Myocyte (in vitro differentiated cells): ENCODE measurements around the gene KMT5B. TPM values are rescaled to one million over a fixed set of nuclear protein-coding genes. Genes with fewer than 3 reads are reported as not detected.

Experiments
- DNase-seq: peaks from one replicate; pipeline ENCODE4 v3.0.0-alpha.2; 2012; ENCODE audit warnings: low read depth
- total RNA-seq: library from RNA; depleted of rRNA; stranded (reverse); fragments of >200 nt; gene quantifications from 2 replicates; pipeline ENCODE4 v1.2.3, GENCODE V29; 2014

The KMT5B gene
- total RNA-seq, 1 donor from 2014 or later = 42.3 TPM

DNA sequence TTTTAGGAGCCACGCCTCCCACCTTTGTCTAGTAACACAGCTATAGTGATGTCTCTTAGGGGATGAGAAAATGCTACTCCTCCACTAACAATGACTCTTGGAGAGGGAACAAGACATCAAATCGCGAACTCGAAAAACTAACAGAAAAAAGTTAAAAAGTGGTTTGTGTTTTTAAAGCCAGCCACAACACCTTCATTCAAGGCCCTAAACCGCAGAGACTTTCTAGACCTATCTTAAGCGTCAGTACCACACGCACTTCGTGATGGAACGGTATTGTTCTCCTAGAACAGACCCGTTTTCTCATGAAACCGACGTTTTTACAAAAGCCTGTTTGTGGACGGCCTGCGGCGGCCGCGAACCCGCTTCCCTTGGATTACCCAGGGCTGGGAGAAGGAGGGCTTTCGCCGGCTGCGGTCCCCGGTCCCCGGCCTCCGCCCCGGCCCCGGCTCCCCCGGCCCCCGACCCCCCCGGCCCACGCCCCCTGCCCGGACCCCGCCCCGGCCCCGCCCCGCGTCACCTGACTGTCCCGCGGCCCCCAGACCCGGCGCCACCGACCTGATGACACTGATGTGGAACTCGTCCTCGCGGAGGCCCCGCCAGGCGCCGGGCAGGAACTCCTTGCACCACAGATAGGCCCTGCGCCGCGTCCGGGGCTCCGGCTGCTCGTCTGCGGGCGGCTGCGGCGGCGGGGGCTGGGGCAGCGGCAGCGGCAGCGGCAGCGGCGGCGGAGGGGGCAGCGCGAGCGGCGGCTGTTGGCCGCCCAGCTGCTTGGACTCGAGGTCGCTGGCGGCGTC is 92.6 kb downstream of the KMT5B start:
- peak; percentile 53 for DNase-seq

DNA sequence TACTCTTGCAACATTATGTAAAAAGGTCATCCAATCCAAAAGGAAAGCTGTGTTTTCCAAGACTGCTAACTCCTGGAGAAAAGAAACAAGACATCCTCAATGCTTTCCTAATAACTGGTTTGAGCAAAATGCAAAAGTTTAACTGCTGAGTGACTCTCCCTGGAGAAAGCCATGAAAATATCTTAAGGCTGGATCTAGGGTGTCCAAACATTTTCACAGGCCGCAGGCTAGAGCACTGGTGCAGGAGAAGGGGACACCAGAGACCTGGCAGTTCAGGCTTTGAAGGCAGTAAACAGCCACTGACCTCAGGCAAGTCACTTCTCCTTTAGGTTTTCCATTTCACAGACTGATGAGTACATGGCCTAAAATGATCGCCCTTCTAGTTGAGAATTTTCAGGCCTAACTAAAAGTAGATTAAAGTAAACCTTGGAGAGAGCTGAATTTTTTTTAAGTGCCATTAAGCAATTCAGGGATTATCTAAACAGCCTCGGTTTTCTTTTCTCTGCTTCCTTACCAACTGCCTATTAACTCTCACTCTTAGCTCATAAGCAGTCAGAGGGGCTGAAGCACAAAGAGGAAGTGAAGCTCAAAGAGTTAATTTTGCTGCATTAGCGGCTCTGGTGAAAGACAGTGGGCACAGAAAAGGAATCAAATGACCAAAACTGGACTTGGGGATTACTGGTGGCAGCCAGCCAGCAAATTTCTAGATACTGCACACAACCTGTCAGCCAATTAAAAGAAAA is 94.2 kb downstream of the KMT5B start:
- no peak for DNase-seq

DNA sequence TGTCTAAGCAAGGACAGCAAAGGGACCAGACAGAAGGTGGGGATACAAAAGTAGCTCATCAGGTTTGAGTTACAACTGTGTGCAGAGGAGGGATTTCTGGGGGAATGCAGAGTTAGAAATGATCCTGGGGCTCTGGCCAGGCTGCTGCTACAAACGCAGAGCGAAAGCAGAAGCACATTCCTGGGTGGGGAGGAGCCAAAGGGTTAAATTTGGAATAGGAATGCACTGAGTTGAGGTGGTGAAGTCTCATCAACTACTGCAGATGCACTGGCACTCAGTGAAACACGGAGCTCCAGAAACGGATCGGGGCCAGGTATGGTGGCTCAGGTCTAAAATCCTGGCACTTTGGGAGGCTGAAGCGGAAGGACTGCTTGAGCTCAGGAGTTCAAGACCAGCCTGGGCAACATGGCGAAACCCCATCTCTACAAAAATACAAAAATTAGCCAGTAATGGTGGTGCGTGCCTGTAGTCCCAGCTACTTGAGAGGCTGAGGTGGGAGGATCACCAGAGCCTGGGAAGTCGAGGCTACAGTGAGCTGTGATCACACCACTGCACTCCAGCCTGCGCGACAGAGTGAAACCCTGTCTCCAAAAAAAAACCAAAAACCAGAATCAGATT is 95.1 kb downstream of the KMT5B start:
- peak; percentile 26 for DNase-seq

DNA sequence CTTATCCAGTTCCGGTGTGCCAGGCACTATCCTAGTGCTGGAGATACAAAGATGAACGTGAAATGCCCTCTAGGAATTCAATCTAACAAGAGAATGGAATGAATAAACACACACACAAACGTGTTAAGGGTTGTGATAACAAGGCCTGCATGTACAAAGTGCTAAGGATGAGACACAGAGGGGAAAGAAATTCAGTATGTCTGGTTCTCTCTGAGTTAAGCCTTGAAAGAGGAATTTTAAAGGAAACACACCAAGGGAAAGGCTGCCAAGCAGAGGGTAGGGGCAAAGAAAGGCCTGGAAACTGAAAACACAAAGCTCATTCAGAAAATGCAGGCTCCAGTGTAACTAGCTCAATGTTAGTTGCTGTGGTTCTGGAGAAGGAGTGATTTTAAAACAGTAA is 96.1 kb downstream of the KMT5B start:
- no peak for DNase-seq

DNA sequence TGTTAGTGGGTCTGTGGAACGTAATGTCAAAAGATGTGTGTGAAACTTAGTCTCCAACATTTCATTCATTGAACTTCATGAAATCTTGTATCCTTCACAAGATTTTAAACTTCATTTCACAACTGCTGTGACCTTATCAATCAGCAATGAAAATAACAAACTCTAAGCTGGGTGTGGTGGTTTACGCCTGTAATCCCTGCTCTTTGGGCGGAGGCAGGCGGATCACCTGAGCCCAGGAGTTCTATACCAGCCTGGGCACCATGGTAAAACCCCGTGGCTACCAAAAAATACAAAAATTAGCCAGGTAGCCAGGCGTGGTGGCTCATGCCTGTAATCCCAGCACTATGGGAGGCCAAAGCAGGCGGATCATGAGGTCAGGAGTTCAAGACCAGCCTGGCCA is 97.0 kb downstream of the KMT5B start:
- DNase-seq = no peak

DNA sequence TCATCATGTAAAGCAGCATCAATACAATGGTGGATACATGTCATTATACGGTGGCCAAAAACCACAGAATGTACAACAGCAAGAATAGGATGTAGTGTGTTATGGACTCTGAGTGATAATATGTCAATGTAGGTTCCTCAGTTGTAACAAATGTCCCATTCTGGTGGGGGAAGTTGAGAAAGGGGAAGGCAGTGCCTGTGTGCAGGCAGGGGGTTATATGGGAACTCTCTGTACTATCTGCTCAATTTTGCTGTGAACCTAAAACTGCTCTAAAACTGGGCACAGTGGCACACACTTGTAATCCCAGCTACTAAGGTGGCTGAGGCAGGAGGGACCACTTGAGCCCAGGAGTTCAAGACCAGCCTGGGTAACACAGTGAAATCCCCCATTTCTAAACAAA is 97.8 kb downstream of the KMT5B start:
- no peak for DNase-seq

DNA sequence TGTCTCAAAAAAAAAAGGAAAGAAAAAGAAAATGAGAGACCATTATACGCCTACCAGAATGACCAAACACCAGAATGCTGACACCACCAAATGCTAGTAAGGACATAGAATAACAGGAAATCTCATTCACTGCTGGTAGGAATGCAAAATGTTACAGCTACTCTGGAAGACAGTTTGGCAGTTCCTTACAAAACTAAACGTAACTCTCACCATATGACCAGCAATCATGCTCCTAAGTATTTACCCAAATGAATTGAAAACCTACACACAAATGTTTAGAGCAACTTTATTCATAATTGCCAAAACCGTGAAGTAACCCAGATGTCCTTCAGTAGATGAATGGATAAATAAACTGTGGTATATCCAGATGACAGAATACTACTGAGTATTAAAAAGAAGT is 99.1 kb downstream of the KMT5B start:
- DNase-seq = no peak

DNA sequence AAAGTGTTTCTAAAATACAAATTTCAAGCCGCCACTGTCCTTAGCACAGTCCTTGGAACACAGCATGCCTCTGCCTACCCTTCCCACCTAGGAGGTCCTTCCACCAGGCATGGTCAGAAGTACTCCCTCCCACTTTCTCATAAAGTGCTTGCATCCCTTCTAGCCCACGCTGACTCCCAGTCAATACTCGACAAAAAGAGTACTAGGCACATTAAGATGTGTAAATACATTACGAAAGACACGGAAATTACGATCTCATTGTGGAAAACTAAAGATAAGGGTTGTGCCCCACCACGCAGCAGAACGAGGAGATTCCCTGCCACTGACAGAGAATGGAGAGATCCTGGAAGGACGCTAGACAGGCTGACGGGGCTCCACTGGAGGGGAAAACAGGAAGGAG is 105.4 kb downstream of the KMT5B start:
- no peak for DNase-seq

DNA sequence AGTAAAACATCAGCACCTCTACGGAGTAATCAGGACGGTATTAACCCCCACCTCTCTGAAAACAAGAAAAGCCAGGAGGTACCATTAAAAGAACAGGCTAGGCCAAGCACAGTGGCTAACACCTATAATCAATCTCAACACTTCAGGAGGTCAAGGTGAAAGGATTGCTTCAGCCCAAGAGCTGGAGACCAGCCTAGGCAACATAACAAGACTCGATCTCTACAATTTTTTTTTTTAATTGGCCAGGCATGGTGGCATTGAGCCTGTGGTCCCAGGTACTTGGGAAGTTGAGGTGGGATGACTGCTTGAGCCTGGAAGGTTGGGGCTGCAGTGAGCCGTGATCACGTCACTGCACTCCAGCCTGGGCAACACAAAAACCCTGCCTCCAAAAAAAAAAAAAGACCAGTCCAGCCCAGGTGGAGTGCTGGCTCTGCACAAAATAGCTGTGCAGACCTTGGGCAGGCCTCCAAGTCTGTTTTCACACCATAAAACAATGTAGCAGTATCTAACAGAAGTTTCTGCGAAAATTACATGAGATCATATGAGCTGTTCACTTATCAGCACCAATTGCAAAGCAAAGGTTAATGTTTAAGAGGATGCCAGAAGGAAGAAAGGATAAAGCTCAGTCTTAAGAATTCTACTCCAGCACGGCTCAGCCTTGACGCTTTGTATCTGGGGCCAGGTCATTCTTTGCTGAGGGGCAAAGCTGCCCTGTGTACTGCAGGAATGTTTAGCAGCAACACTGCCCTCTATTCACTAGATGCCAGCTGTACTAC is 106.7 kb downstream of the KMT5B start:
- DNase-seq = no peak

Other genes starting within 250 kb of the KMT5B start
- gene UNC93B1, start 209.2 kb downstream of the KMT5B start, total RNA-seq = 25.0 and 32.4 TPM in 2 replicates
- gene ALDH3B1, start 203.0 kb downstream of the KMT5B start, total RNA-seq = 36.6 and 68.4 TPM in 2 replicates
- 154 and 195 TPM in 2 replicates for gene NDUFS8, start 182.6 kb downstream of the KMT5B start, total RNA-seq
- gene TCIRG1, start 174.3 kb downstream of the KMT5B start, total RNA-seq = 25.8 and 33.1 TPM in 2 replicates
- gene CHKA, start 91.9 kb downstream of the KMT5B start, total RNA-seq = 12.0 and 15.3 TPM in 2 replicates
- gene C11orf24, start 58.7 kb upstream of the KMT5B start, total RNA-seq = 78.5 and 87.0 TPM in 2 replicates
- gene LRP5, start 99.3 kb upstream of the KMT5B start, total RNA-seq = 48.8 and 67.2 TPM in 2 replicates
- gene PPP6R3, start 247.5 kb upstream of the KMT5B start, total RNA-seq = 101 and 113 TPM in 2 replicates